GM12878 (cell line): ENCODE results near the gene PSENEN. TPM values are rescaled to one million over a fixed set of nuclear protein-coding genes. Genes with fewer than 3 reads are reported as not detected.
A peak's percentile ranks its signal among the peaks of the same experiment; 100 is the strongest.

ENCODE experiments used
- BACH1 ChIP-seq: fragments of 450-650 bp; IDR thresholded peaks from 2 replicates; pipeline ENCODE4 v1.6.1; 2017; ENCODE audit warnings: mild to moderate bottlenecking, borderline replicate concordance
- CEBPB ChIP-seq, 2 experiments: fragments of 150-350 bp in 1 of 2; IDR thresholded peaks; 2 replicates each; pipeline ENCODE4 v1.6.1; 2012 to 2014; ENCODE audit warnings: low read depth in 2 of 2, low read length in 2 of 2, borderline replicate concordance in 1 of 2, inconsistent platforms in 1 of 2
- CREM ChIP-seq: IDR thresholded peaks from 2 replicates; pipeline ENCODE4 v1.6.1; 2014; ENCODE audit warnings: antibody characterized with exemption, low read depth
- GABPA ChIP-seq: IDR thresholded peaks from 2 replicates; pipeline ENCODE4 v1.6.1; 2014; ENCODE audit warnings: antibody characterized with exemption, low read depth, mild to moderate bottlenecking, inconsistent platforms
- GATAD2B ChIP-seq: fragments of 450-650 bp; conservative IDR thresholded peaks from 2 replicates; pipeline ENCODE4 v1.6.1; 2017; ENCODE audit warnings: low read depth, mild to moderate bottlenecking, moderate library complexity
- JUNB ChIP-seq: IDR thresholded peaks from 2 replicates; pipeline ENCODE4 v1.6.1; 2016; ENCODE audit warnings: antibody characterized with exemption, mild to moderate bottlenecking
- KDM1A ChIP-seq: fragments of 200-600 bp; sonication (generic); IDR thresholded peaks from 2 replicates; pipeline ENCODE4 v1.6.1; 2016; ENCODE audit warnings: borderline replicate concordance
- KLF5 ChIP-seq: fragments of 450-650 bp; IDR thresholded peaks from 2 replicates; pipeline ENCODE4 v1.6.1; 2014; ENCODE audit warnings: mild to moderate bottlenecking; ENCODE audit not compliant: partially characterized antibody
- MEF2B ChIP-seq: fragments of 450-650 bp; IDR thresholded peaks from 2 replicates; pipeline ENCODE4 v1.6.1; 2018; ENCODE audit warnings: mild to moderate bottlenecking, moderate library complexity; ENCODE audit not compliant: partially characterized antibody, poor library complexity, severe bottlenecking
- NR2F1 ChIP-seq: fragments of 450-650 bp; conservative IDR thresholded peaks from 2 replicates; pipeline ENCODE4 v1.6.1; 2017; ENCODE audit warnings: mild to moderate bottlenecking
- POLR2AphosphoS2 ChIP-seq: IDR thresholded peaks from 2 replicates; pipeline ENCODE4 v1.6.1; 2011; ENCODE audit warnings: low read depth, mild to moderate bottlenecking, low read length, improper control_type of control experiment, moderate library complexity
- POU2F2 ChIP-seq: IDR thresholded peaks from 3 replicates; pipeline ENCODE4 v1.6.1; 2011; ENCODE audit warnings: low read depth, mild to moderate bottlenecking, low read length, borderline replicate concordance
- RAD51 ChIP-seq: fragments of 450-650 bp; IDR thresholded peaks from 2 replicates; pipeline ENCODE4 v1.6.1; 2016; ENCODE audit warnings: moderate library complexity, mild to moderate bottlenecking, inconsistent platforms
- SUPT20H ChIP-seq: IDR thresholded peaks from 2 replicates; pipeline ENCODE4 v1.6.1; 2011; ENCODE audit warnings: low read depth, mild to moderate bottlenecking, low read length, moderate library complexity, borderline replicate concordance; ENCODE audit not compliant: control insufficient read depth
- TARDBP ChIP-seq: IDR thresholded peaks from 2 replicates; pipeline ENCODE4 v1.6.1; 2016; ENCODE audit warnings: borderline replicate concordance
- TCF3 ChIP-seq: IDR thresholded peaks from 2 replicates; pipeline ENCODE4 v1.6.1; 2012; ENCODE audit warnings: low read depth, mild to moderate bottlenecking, low read length, borderline replicate concordance; ENCODE audit not compliant: insufficient read depth
- TCF7 ChIP-seq: IDR thresholded peaks from 2 replicates; pipeline ENCODE4 v1.6.1; 2014; ENCODE audit warnings: antibody characterized with exemption, borderline replicate concordance
- ZNF622 ChIP-seq: fragments of 450-650 bp; IDR thresholded peaks from 2 replicates; pipeline ENCODE4 v1.6.1; 2017; ENCODE audit warnings: mild to moderate bottlenecking, inconsistent platforms
- polyA plus RNA-seq, 11 experiments: library from polyadenylated mRNA; depleted of rRNA in 4 of 11; unstranded in 6 of 11; stranded (reverse) in 5 of 11; fragments of >200 nt; fragmentation: Nextera tagmentation in 4 of 11; fragmentation: Illumina TruSeq in 1 of 11; extraction: Ambion mirVana in 4 of 11; extraction: Trizol in 1 of 11; gene quantifications; 1 replicate in 1 of 11; 2 replicates in 10 of 11; pipeline versions ENCODE4 v1.2.1 to v1.2.3, GENCODE V29; 2011 to 2016; ENCODE audit warnings: inconsistent platforms in 2 of 11, missing spikeins in 2 of 11, low read depth in 1 of 11
- total RNA-seq, 4 experiments: library from RNA; depleted of rRNA in 3 of 4; stranded (reverse); fragments of >200 nt in 3 of 4; fragmentation: Illumina TruSeq in 1 of 4; extraction: Trizol in 1 of 4; gene quantifications; 2 replicates each; pipeline versions ENCODE4 v1.2.1 to v1.2.3, GENCODE V29; 2013 to 2021
- TF ChIP-seq, protein P1 (sequence below): fragments of 450-650 bp; IDR thresholded peaks from 2 replicates; pipeline ENCODE4 v1.6.1; 2016; ENCODE audit warnings: mild to moderate bottlenecking
- TF ChIP-seq, protein P2 (sequence below): fragments of 450-650 bp; IDR thresholded peaks from 2 replicates; pipeline ENCODE4 v1.6.1; 2018; ENCODE audit warnings: mild to moderate bottlenecking, low read depth, moderate library complexity; ENCODE audit not compliant: partially characterized antibody
- TF ChIP-seq, protein P3 (sequence below): fragments of 450-650 bp; IDR thresholded peaks from 2 replicates; pipeline ENCODE4 v1.6.1; 2017; ENCODE audit warnings: mild to moderate bottlenecking, moderate library complexity
- TF ChIP-seq, protein P4 (sequence below): IDR thresholded peaks from 2 replicates; pipeline ENCODE4 v1.6.1; 2011; ENCODE audit warnings: mild to moderate bottlenecking, low read depth, low read length, moderate library complexity; ENCODE audit not compliant: insufficient replicate concordance

PSENEN gene
- total and polyA plus RNA-seq, 10 of the 15 experiments (the other 5 are each of a cell fraction or from before 2014, with no cell fraction given): 14.4 to 178 (median 43.5) TPM

DNA sequence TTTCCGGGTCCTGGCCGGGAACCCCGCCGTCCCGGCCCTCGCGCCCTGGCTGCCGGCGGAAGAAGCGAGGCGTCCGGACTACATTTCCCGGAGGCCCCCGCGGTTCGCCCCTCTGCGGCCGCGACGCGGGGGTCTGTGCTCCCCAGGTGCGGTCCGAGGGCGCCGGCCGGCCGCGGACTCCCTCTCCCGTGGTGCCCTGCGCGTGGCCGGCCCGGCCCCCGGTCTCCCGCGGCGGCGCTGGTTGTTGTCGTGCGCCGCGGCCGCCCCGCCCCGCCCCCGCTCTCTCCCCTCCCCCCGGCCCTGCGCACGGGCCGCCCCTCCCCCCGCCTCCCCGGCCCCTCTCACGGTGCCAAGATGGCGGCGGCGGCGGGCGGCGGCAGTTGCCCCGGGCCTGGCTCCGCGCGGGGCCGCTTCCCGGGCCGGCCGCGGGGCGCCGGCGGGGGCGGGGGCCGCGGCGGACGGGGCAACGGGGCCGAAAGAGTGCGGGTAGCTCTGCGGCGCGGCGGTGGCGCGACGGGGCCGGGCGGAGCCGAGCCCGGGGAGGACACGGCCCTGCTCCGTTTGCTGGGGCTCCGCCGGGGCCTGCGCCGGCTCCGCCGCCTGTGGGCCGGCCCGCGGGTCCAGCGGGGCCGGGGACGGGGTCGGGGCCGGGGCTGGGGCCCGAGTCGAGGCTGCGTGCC, 27.6 kb upstream of the PSENEN start, which contains the start of gene KMT2B (continued):
- TF ChIP-seq ZNF622 (no peak), MEF2B (no peak), TARDBP (no peak), CEBPB (IDR thresholded peaks at IDR 0.05; ENCODE audit: borderline replicate concordance in 1 of 2, low read depth in 2 of 2, low read length in 2 of 2) (no peak), SUPT20H (no peak), POU2F2 (no peak), GABPA (peak; percentile 75; the same call in 1 of the 2 replicates), BACH1 (peak; percentile 82), RAD51 (no peak), GATAD2B (no peak; the same call in 1 of the 2 replicates), JUNB (no peak), KLF5 (peak; percentile 84), TCF3 (0 out of 2 replicates have a peak, but pooled peaks have one; percentile 56), CREM (peak; percentile 84; the same call in 1 of the 2 replicates), POLR2AphosphoS2 (peak; percentile 86), TCF7 (no peak), KDM1A (no peak), NR2F1 (peak; percentile 65; the same call in 1 of the 2 replicates)
- TF ChIP-seq, protein P1, sequence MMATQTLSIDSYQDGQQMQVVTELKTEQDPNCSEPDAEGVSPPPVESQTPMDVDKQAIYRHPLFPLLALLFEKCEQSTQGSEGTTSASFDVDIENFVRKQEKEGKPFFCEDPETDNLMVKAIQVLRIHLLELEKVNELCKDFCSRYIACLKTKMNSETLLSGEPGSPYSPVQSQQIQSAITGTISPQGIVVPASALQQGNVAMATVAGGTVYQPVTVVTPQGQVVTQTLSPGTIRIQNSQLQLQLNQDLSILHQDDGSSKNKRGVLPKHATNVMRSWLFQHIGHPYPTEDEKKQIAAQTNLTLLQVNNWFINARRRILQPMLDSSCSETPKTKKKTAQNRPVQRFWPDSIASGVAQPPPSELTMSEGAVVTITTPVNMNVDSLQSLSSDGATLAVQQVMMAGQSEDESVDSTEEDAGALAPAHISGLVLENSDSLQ: no peak
- TF ChIP-seq, protein P2, sequence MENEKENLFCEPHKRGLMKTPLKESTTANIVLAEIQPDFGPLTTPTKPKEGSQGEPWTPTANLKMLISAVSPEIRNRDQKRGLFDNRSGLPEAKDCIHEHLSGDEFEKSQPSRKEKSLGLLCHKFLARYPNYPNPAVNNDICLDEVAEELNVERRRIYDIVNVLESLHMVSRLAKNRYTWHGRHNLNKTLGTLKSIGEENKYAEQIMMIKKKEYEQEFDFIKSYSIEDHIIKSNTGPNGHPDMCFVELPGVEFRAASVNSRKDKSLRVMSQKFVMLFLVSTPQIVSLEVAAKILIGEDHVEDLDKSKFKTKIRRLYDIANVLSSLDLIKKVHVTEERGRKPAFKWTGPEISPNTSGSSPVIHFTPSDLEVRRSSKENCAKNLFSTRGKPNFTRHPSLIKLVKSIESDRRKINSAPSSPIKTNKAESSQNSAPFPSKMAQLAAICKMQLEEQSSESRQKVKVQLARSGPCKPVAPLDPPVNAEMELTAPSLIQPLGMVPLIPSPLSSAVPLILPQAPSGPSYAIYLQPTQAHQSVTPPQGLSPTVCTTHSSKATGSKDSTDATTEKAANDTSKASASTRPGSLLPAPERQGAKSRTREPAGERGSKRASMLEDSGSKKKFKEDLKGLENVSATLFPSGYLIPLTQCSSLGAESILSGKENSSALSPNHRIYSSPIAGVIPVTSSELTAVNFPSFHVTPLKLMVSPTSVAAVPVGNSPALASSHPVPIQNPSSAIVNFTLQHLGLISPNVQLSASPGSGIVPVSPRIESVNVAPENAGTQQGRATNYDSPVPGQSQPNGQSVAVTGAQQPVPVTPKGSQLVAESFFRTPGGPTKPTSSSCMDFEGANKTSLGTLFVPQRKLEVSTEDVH: no peak
- TF ChIP-seq, protein P3, sequence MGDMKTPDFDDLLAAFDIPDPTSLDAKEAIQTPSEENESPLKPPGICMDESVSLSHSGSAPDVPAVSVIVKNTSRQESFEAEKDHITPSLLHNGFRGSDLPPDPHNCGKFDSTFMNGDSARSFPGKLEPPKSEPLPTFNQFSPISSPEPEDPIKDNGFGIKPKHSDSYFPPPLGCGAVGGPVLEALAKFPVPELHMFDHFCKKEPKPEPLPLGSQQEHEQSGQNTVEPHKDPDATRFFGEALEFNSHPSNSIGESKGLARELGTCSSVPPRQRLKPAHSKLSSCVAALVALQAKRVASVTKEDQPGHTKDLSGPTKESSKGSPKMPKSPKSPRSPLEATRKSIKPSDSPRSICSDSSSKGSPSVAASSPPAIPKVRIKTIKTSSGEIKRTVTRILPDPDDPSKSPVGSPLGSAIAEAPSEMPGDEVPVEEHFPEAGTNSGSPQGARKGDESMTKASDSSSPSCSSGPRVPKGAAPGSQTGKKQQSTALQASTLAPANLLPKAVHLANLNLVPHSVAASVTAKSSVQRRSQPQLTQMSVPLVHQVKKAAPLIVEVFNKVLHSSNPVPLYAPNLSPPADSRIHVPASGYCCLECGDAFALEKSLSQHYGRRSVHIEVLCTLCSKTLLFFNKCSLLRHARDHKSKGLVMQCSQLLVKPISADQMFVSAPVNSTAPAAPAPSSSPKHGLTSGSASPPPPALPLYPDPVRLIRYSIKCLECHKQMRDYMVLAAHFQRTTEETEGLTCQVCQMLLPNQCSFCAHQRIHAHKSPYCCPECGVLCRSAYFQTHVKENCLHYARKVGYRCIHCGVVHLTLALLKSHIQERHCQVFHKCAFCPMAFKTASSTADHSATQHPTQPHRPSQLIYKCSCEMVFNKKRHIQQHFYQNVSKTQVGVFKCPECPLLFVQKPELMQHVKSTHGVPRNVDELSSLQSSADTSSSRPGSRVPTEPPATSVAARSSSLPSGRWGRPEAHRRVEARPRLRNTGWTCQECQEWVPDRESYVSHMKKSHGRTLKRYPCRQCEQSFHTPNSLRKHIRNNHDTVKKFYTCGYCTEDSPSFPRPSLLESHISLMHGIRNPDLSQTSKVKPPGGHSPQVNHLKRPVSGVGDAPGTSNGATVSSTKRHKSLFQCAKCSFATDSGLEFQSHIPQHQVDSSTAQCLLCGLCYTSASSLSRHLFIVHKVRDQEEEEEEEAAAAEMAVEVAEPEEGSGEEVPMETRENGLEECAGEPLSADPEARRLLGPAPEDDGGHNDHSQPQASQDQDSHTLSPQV: no peak
- TF ChIP-seq, protein P4, sequence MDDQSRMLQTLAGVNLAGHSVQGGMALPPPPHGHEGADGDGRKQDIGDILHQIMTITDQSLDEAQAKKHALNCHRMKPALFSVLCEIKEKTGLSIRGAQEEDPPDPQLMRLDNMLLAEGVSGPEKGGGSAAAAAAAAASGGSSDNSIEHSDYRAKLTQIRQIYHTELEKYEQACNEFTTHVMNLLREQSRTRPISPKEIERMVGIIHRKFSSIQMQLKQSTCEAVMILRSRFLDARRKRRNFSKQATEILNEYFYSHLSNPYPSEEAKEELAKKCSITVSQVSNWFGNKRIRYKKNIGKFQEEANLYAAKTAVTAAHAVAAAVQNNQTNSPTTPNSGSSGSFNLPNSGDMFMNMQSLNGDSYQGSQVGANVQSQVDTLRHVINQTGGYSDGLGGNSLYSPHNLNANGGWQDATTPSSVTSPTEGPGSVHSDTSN: no peak
